Cerebellar cortex (tissue), 1 donor: ENCODE results near the gene CMTM8.

Experiments used
- DNase-seq: peaks from one replicate; pipeline ENCODE4 v3.0.0-alpha.2; 2015; ENCODE audit warnings: low spot score

Gene CMTM8

GRCh38 chr3:32229565-32229964 lies 8.9 kb upstream of the CMTM8 start:
- DNase-seq, result no peak

- no peak for DNase-seq
Observed at GRCh38 chr3:32236377-32236776, 2.1 kb upstream of the CMTM8 start.

- DNase-seq, result no peak
Observed at GRCh38 chr3:32237670-32238452, 619 bp upstream of the CMTM8 start.

- peak; percentile 46 for DNase-seq
Observed at GRCh38 chr3:32239307-32240158, 1.1 kb downstream of the CMTM8 start.

- peak; percentile 59 for DNase-seq
Observed at GRCh38 chr3:32240159-32240545, 1.7 kb downstream of the CMTM8 start.

GRCh38 chr3:32241100-32241499 lies 2.6 kb downstream of the CMTM8 start:
- DNase-seq, result no peak

- DNase-seq, result no peak
Observed at GRCh38 chr3:32243519-32243918, 5.0 kb downstream of the CMTM8 start.

GRCh38 chr3:32245200-32245599 lies 6.7 kb downstream of the CMTM8 start:
- DNase-seq, result no peak

- DNase-seq, result no peak
Observed at GRCh38 chr3:32246079-32246675, 7.7 kb downstream of the CMTM8 start.

- DNase-seq, result no peak
Observed at GRCh38 chr3:32249184-32249782, 10.8 kb downstream of the CMTM8 start.

GRCh38 chr3:32254268-32254667 lies 15.8 kb downstream of the CMTM8 start:
- DNase-seq, result no peak

GRCh38 chr3:32255345-32255744 lies 16.9 kb downstream of the CMTM8 start:
- no peak for DNase-seq

GRCh38 chr3:32256206-32256605 lies 17.7 kb downstream of the CMTM8 start:
- no peak for DNase-seq

GRCh38 chr3:32257042-32257441 lies 18.6 kb downstream of the CMTM8 start:
- no peak for DNase-seq

GRCh38 chr3:32257641-32258438 lies 19.4 kb downstream of the CMTM8 start:
- DNase-seq, result no peak

- DNase-seq, result no peak
Observed at GRCh38 chr3:32258869-32259268, 20.4 kb downstream of the CMTM8 start.

GRCh38 chr3:32261545-32261944 lies 23.1 kb downstream of the CMTM8 start:
- DNase-seq, result no peak

GRCh38 chr3:32262201-32262600 lies 23.7 kb downstream of the CMTM8 start:
- no peak for DNase-seq

- DNase-seq, result no peak
Observed at GRCh38 chr3:32274306-32274705, 35.8 kb downstream of the CMTM8 start.

- no peak for DNase-seq
Observed at GRCh38 chr3:32275506-32275905, 37.0 kb downstream of the CMTM8 start.

GRCh38 chr3:32276279-32276841 lies 37.9 kb downstream of the CMTM8 start:
- no peak for DNase-seq
